Endothelial cell of umbilical vein (primary cell): ENCODE measurements around the gene MISP.

Source experiments
- JUN ChIP-seq: IDR thresholded peaks from 2 replicates; pipeline ENCODE4 v1.6.1; 2011; ENCODE audit warnings: borderline replicate concordance, low read depth; ENCODE audit not compliant: insufficient read length, insufficient read depth
- TF ChIP-seq, protein P1 (sequence below), 2 donors: IDR thresholded peaks; 1 replicate in 1 of 2; 2 replicates in 1 of 2; pipeline ENCODE4 v1.5.1; 2011; ENCODE audit warnings: low read length in 2 of 2, mild to moderate bottlenecking in 2 of 2, moderate library complexity in 2 of 2, control low read depth in 1 of 2, inconsistent platforms in 1 of 2, low read depth in 1 of 2; ENCODE audit not compliant: insufficient read depth in 1 of 2; ENCODE audit errors: extremely low read depth in 1 of 2

DNA sequence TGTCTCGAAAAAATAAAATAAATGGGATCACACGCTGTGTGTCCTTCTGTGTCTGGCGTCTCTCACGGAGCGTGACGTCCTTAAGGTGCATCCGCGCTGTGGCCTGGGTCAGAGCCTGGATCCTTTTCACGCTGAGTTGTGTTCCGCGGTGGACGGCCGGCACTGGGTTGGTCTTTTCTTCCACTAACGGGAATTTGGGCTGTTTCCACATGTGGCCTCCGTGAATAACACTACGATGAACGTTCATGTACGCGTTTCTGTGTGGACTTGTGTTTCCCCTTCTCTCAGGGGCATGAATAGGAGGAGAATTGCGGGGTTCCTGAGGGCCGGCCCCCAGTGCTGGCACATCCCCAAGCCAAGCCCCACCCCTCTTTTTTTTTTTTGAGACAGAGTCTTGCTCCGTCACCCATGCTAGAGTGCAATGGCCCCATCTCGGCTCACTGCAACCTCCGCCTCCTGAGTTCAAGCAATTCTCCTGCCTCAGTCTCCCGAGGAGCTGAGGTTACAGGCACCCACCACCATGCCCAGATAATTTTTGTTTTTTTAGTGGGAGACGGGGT, 40.2 kb downstream of the MISP start:
- TF ChIP-seq, protein P1, sequence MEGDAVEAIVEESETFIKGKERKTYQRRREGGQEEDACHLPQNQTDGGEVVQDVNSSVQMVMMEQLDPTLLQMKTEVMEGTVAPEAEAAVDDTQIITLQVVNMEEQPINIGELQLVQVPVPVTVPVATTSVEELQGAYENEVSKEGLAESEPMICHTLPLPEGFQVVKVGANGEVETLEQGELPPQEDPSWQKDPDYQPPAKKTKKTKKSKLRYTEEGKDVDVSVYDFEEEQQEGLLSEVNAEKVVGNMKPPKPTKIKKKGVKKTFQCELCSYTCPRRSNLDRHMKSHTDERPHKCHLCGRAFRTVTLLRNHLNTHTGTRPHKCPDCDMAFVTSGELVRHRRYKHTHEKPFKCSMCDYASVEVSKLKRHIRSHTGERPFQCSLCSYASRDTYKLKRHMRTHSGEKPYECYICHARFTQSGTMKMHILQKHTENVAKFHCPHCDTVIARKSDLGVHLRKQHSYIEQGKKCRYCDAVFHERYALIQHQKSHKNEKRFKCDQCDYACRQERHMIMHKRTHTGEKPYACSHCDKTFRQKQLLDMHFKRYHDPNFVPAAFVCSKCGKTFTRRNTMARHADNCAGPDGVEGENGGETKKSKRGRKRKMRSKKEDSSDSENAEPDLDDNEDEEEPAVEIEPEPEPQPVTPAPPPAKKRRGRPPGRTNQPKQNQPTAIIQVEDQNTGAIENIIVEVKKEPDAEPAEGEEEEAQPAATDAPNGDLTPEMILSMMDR (IDR thresholded peaks at IDR 0.05; ENCODE audit: extremely low read depth in 1 of 2, insufficient read depth in 1 of 2, low read depth in 1 of 2, low read length in 2 of 2): no peak
- TF ChIP-seq JUN: no peak
